ENCODE results near the gene COX7B2.

COX7B2 gene

GRCh38 chr4:46804781-46805413, 104.1 kb downstream of the COX7B2 start:
- in situ Hi-C loops (cut with HindIII; ENCODE audit: low pct_ligation_motif_present, low pct_unique_long_range_greater_than_20kb, low sequenced_read_pairs): no loop called here
- DNase-seq: no peak

- in situ Hi-C loops (cut with HindIII; ENCODE audit: low pct_ligation_motif_present, low pct_unique_long_range_greater_than_20kb, low sequenced_read_pairs): no loop called here
- DNase-seq: no peak
Observed at GRCh38 chr4:46793036-46793435, 116.0 kb downstream of the COX7B2 start.

GRCh38 chr4:46781434-46782092, 127.5 kb downstream of the COX7B2 start:
- no peak for DNase-seq
- in situ Hi-C loops (cut with HindIII; ENCODE audit: low pct_ligation_motif_present, low pct_unique_long_range_greater_than_20kb, low sequenced_read_pairs): no loop called here

- in situ Hi-C loops (cut with HindIII; ENCODE audit: low pct_ligation_motif_present, low pct_unique_long_range_greater_than_20kb, low sequenced_read_pairs): no loop called here
- no peak for DNase-seq
Observed at GRCh38 chr4:46765465-46765864, 143.6 kb downstream of the COX7B2 start.

- DNase-seq: no peak
- in situ Hi-C loops (cut with HindIII; ENCODE audit: low pct_ligation_motif_present, low pct_unique_long_range_greater_than_20kb, low sequenced_read_pairs): no loop called here
Observed at GRCh38 chr4:46730075-46730474, 179.0 kb downstream of the COX7B2 start.

- in situ Hi-C loops (cut with HindIII; ENCODE audit: low pct_ligation_motif_present, low pct_unique_long_range_greater_than_20kb, low sequenced_read_pairs): no loop called here
Observed at GRCh38 chr4:46720055-46720454, 189.0 kb downstream of the COX7B2 start.

GRCh38 chr4:46717950-46718349, 191.1 kb downstream of the COX7B2 start:
- in situ Hi-C loops (cut with HindIII; ENCODE audit: low pct_ligation_motif_present, low pct_unique_long_range_greater_than_20kb, low sequenced_read_pairs): no loop called here

More at GRCh38 chr4:46720055-46720454, 189.0 kb downstream of the COX7B2 start:
- DNase-seq: no peak

GRCh38 chr4:46715468-46715867, 193.6 kb downstream of the COX7B2 start:
- in situ Hi-C loops (cut with HindIII; ENCODE audit: low pct_ligation_motif_present, low pct_unique_long_range_greater_than_20kb, low sequenced_read_pairs): no loop called here
- DNase-seq: no peak

More at GRCh38 chr4:46717950-46718349, 191.1 kb downstream of the COX7B2 start:
- no peak for DNase-seq

GRCh38 chr4:46698891-46699290, 210.2 kb downstream of the COX7B2 start:
- in situ Hi-C loops (cut with HindIII; ENCODE audit: low pct_ligation_motif_present, low pct_unique_long_range_greater_than_20kb, low sequenced_read_pairs): no loop called here
- no peak for DNase-seq

All from ACHN (cell line).